Measurements from ENCODE around the gene OPN1LW. TPM values are rescaled to one million over a fixed set of nuclear protein-coding genes. Genes with fewer than 3 reads are reported as not detected.
"Not testable (repeated sequence)": the region's sequence is repeated elsewhere in the genome, so short reads cannot be mapped to it uniquely, and the experiment has no call there.

OPN1LW gene
- total RNA-seq, 2 donors from 2014 or later = not detected

GRCh38 chrX:154196466-154196865 lies 52.4 kb downstream of the OPN1LW start:
- H3K36me3 Mint-ChIP-seq (ENCODE audit: low read depth); ATAC-seq; H3K9me3 ChIP-seq (ENCODE audit: control insufficient read depth, low read length, poor library complexity, severe bottlenecking); H3K4me3 Mint-ChIP-seq; H3K27ac Mint-ChIP-seq; H3K4me1 Mint-ChIP-seq; DNase-seq; H3K27me3 Mint-ChIP-seq: not testable (repeated sequence)

Other genes with a start within 250 kb of the OPN1LW start
- gene AVPR2, start 239.6 kb upstream of the OPN1LW start, total RNA-seq = not detected
- gene ARHGAP4, start 218.0 kb upstream of the OPN1LW start, total RNA-seq = 100 to 1,000 TPM; 374 to 404 TPM
- gene NAA10, start 209.2 kb upstream of the OPN1LW start, total RNA-seq = 10 to 100 TPM; 42.8 to 48.5 TPM
- 10 to 100 TPM in 1 of 2 donors, 1 to 10 TPM in 1; 8.8 to 11.5 TPM for gene RENBP, start 199.6 kb upstream of the OPN1LW start, total RNA-seq
- 10 to 100 TPM; 65.7 to 65.8 TPM for gene HCFC1, start 172.4 kb upstream of the OPN1LW start, total RNA-seq
- gene TMEM187, start 171.5 kb upstream of the OPN1LW start, total RNA-seq = 1 to 10 TPM; 2.4 to 3.0 TPM
- gene IRAK1, start 124.3 kb upstream of the OPN1LW start, total RNA-seq = 10 to 100 TPM; 75.3 to 92.5 TPM
- gene MECP2, start 46.5 kb upstream of the OPN1LW start, total RNA-seq = 100 to 1,000 TPM; 148 to 160 TPM
- not detected for gene OPN1MW, start 38.4 kb downstream of the OPN1LW start, total RNA-seq
- not detected for gene OPN1MW2, start 75.5 kb downstream of the OPN1LW start, total RNA-seq
- gene OPN1MW3, start 113.3 kb downstream of the OPN1LW start, total RNA-seq = not detected
- not detected for gene TEX28, start 150.9 kb downstream of the OPN1LW start, total RNA-seq
- 1 to 10 TPM; 3.0 to 4.2 TPM for gene TKTL1, start 151.6 kb downstream of the OPN1LW start, total RNA-seq
- gene FLNA, start 230.4 kb downstream of the OPN1LW start, total RNA-seq = 1,000 to 10,000 TPM; 1,780 to 2,536 TPM
- gene EMD, start 235.1 kb downstream of the OPN1LW start, total RNA-seq = 100 to 1,000 TPM; 121 to 132 TPM